Suppressor macrophage treated with lipopolysaccharide for 4 hours (primary cell): ENCODE measurements around the gene DNER.
"Not testable (repeated sequence)": the region's sequence is repeated elsewhere in the genome, so short reads cannot be mapped to it uniquely, and the experiment has no call there.

ENCODE experiments used
- DNase-seq: peaks from one replicate; pipeline ENCODE4 v3.0.0-alpha.2; 2020

The DNER gene

DNA sequence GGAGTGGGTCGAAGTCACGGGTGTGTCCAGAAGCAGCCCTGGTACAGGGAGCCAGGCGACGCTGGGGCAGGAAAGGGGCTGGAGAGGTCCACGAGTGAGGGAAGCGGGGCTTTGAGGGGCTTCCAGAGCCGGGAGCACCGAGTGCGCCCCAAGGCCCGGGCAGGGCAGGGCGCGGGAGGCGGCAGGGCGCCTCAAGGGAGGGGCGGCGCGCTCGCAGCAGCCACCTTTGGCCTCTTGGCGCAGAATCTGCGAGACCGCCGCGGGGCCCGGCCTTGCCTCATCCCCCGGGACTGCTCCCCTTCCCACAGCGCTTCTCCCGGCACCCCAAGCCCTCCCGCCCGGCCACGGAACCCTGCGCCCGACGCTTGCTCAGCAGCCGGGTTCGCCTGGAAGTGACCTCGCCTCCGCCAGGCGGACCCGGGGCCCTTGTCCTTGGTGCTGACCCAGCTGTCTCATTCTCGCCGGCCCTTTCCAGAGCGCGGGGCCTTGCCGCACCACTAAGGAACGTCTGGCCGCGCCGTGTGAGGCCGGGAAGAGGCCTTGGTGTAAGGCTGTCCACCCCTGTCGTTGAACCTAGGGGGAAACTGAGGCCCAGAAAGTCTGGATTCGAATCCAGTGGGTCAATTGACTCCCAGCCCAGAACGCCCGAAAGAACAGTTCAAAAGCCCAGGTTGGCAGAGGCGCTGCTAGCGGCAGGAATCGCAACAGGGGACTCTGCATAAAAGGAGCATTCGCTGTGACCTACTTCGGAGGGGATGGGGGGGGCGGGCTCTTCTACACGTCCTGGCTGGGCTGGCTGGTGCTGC lies 584 bp upstream of the DNER start:
- DNase-seq = peak; percentile 50

DNA sequence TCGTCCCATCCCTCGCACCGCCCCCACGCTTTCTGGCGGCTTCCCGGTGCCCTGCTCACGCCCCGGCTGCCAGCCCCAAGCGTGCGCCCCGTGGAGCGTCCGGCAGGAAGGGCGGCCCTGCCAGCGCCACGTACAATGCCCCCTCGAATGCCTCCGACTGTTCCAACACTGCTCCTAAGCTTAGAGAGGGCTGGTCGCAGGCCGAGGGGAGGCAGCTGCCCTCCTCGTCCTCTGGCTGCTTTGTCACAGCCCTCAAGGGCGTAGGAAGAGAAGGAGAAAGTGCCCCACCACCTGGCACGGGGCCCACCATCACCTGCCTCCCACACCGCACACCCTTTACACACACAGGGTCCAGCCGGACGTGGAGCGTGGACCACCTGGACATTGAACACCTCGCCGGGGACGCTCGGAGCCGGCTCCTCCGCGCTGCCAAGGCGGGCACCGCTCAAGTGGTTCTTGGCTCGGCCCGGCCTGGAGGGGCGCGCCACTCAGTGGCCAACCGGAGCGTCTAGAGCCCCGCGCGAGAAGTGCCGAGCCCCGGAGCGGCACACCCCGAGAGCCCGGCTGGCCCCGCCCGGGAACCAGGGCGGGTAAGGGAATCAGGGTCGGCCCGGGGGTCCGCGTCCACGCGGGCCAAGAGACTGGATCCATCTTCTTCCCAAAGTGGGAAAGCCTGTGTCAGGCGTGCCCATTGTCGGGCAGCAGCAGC lies 830 bp downstream of the DNER start:
- no peak for DNase-seq

DNA sequence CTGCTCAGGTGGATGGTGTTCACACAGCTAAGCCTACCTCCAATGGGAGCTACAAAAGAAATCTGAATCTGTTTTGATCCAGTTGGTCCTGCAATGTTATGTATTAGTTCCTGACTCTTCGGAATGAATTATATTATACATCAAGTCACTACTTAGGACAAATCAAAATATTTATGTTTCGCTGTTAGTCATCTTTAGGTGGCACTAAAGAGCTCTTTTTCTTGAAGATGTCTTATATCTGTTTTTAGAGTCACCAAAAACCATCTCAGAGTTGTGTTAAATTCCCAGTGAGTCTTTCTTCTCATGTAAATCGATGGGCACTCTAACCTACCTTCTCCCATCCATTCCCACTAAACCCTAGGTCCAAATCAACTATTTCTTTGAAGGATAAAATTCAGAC lies 2.2 kb downstream of the DNER start:
- DNase-seq = no peak

DNA sequence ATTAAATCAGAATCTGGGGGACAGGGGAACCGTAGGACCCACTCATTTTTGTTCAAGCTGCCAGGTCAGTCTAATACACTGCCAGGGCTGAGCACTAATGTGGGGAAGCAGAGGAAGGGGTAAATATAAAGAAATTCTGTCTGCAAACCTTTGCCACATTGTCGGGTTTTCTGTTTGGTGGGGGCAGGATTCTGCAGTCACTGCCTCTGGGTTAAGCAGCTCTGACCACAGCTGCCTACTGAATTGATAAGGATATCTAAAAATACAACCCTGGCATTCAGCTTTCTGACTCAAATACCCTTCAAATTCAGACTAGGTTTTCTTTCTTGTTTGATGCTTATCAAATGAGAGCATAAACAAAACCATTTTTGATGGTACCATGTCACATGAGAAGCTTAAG lies 6.0 kb downstream of the DNER start:
- DNase-seq = no peak

DNA sequence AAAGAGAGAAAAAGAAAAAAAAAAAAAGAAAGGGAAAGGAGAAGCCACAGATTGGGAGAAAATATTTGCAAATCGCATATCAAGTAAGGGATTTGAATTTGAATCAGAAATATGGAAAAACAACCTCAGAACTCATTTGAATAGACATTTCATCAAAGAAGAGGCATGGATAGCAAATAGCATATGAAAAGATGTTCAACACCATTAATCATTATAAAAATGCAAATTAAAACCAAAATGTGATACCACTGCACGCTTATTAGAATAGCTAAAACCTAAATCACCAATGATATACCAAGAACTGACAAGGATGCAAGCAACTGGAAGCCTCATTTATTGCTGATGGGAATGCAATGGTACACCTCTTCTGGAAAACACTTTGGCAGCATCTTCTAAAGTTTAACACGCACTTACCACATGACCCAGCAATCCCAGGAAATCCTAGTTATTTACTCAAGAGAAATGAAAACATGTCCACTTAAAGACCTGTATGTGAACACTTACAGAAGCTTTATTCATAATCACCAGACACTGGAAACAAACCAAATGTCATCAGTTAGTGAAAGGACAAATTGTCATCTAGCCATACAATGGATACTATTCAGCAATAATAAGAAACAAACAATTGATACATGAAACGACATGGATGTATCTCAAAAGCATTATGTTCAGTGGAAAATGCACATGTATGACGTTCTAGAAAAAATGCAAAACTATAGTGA lies 10.3 kb downstream of the DNER start:
- DNase-seq = no peak

DNA sequence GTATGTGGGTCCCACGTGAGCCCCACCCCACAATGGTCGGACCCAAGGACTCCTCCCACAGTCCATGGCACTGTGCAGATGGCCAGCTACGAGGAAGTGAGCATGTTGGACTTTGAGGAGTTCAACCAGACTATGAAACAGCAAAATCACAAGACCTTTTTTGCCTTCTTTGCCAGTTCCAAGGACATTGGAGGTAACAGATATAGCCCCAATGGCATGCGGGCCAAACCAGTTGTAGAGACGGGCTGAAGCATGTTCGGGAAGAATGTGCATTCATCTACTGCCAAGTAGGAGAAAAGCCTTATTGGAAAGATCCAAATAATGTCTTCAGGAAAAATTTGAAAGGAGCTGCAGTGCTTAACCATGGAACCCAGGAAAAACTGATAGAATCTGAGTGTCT lies 12.6 kb downstream of the DNER start:
- no peak for DNase-seq

DNA sequence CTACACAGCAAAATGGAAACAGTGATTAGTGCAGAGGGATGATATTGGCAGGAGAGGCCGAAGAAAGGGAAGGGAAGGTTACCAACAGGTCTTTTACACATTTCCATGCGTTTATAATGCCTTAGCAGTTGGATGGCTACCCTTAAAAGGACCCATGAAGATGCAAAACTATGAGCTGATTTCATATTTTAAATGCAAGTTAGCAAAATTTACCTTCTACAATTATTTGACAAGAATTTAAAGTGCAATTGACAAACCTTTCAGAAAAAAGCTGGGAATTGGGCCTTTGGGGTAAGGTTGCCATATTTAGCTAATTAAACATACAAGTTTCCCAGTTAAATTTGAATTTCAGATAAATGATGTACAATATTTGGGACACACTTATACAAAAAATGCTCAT lies 13.3 kb downstream of the DNER start:
- DNase-seq = no peak

DNA sequence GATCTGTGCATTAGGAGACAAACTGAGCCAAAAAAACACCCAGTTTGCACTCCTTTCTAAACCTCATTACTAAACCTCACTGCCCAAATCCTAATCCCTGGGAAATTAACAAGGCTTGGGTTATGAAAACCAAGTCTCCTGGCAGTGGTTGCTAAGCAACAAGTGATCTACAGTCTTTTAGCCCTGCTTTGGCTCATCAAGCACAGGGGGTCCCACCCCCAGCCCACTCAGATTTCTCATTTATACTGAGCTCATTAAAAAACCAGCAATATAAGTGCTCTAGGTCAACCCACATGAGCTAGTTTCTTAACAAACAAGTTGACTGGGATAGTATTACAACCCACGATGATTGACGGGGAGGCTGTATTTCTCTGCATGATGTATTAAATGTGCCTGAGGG lies 18.4 kb downstream of the DNER start:
- no peak for DNase-seq

DNA sequence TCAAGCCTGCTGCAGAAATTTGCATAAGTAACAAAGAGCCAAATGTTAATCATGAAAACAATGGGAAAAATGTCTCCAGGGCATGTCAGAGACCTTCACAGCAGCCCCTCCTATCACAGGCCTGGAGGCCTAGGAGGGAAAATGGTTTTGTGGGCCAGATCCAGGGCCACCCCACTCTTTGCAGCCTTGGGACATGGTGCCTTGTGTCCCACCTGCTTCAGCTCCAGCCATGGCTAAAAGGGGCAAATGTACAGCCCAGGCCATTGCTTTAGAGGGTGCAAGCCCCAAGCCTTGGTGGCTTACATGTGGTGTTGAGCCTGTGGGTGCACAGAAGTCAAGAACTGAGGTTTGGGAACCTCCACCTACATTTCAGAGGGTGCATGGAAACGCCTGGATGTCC lies 20.5 kb downstream of the DNER start:
- not testable (repeated sequence) for DNase-seq

DNA sequence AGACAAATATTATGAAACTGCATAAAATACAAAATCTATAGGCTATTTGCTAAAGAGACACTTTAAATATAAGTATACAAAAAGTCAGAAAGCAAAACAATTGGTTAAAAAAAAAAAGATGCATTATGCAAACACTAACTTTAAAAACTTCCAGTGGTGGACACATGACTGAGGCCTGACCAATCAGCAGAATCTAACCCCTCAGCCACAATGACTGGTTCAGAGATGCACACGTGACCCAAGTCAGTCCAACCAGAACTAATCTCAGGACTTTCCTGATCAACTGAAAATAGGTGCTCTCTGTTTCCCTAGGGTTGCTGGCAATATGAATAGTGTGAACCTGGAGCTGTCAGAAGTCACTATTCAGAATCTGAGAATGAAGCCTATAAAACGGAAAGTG lies 22.7 kb downstream of the DNER start:
- no peak for DNase-seq

DNA sequence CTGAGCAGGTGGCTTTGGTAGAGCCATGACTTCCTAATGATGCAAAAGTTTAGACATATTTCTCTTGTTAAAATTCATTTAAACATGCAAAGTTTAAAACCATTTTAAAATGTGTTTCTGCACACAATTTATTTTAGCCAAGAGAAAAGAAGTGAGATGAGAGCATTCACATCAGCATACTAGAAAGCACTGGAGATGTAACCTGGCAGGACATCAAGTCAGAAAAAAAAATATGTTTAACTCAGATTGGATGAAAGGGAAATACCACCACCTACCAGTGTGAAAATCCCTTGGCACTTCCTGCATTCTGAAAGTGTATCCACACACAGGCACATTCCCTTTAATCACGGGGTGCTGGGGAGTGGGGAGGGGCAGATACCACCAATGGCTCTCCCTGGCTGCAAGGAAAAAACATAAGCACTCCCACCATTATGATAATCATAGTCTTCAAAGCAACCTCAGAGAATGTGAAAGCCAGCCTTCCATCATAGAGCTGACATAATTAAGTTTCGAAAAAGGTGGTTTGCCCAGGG lies 25.0 kb downstream of the DNER start:
- DNase-seq = no peak

DNA sequence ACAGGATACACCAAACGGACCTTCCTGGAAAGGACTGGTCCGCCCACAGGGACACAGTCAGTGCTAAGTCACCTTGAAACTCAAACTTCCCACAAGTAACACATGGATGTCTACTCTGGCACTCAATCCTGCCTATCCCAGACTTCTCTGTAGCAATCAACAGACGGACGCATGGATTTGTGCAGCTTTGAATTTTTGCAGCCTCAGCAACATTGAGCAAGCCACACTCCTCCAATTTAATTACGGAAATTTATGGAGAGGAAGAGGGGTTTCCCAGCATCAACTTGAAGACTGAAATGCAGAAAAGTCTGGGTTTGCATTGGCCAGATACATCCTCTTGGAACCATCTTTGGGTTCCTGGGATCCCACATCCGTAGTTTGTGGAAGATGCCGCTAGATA lies 26.2 kb downstream of the DNER start:
- DNase-seq = no peak

DNA sequence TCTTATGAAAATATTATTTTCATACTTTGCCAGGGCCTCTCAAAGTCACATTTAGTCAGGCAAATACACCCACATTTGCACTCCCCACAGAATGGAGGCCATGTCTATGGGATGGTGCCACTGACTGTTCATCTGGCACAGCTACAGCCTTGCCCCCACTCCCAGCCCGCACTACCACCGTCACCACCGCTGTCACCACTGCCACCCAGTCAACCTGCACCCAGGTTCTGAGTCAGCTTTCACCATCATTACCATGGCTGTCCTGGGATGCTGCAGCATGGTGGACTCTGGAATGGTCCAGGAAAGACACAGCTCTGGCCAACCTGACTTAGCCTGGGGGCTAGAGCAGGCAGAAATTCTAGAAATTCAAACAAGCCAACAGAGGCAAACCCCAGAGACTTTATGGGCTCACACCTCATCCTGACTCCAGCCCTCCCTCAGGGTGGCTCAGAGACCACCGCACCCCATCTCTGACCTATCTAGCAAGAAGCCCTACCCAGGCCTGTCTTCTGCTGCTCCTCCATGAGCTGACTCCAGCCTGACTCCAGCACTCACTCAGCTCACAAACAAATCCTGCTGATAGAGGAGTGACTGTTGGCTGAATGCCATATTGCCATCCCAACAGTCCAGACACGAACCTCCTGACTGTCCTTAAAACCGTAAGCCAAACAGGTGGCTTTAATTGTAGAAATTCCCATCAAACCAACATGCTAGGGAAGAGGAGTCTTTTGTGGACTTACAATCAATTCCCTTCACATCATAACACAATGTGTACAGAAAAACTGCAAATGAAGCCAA lies 28.0 kb downstream of the DNER start:
- no peak for DNase-seq

DNA sequence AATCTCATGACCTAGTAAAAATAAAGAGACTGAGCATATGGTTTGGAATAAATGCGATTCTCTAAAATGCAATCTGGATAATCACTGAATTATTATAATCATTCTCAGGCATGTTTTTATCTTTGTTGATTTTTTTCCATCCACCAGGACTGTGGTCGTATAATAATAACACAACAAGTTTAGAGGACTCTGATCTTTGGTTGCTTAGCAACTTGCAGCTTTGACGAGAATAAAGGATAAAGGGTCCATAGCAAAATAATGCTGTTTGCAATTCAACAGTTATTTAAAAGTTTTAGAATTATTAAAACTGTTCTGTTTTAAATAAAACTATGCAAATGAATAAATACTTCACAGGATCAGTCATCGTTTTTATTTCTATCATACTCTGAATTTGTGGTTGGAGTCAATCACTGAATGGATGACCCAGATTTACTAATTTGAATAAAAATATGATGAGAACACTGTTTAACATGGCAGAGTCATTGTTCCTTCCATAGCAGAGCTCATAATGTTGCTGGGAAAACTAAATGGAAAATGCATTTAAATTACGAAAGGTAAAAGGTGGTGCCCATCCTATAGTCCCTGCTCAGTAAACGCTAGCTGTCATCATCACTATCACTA lies 29.3 kb downstream of the DNER start:
- no peak for DNase-seq

DNA sequence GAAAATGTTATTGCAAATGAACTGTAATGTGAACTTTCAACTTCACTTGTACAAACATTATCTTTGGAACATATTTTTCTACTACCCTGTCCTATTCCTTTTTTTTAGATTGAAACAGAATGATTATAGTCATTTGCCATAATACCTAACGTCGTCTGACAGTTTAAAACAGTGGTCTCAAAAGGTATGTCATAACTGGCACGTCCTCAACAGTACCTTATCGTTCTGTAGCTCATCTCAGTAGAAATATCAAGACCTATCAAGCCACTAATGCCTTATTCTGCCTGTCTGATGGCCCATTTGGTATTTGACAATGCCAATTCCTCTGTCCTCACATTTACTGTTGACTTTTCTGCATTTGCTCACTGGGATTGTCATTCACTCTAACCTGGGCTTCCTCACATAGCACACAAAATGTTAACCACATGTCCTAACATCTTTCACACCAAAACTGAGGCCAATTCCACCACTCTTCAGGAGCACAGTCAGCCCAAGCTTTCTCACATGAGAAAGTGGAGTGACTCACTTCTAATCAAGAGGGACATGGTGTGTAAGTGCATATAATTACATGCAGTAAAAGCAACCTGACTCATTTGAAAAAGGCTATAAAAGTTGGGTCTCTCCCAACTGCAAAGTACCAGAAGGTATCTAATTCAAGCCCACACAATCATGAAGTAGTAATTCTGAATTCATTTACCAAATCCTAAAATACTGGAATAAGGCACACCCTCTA lies 34.8 kb downstream of the DNER start:
- no peak for DNase-seq

DNA sequence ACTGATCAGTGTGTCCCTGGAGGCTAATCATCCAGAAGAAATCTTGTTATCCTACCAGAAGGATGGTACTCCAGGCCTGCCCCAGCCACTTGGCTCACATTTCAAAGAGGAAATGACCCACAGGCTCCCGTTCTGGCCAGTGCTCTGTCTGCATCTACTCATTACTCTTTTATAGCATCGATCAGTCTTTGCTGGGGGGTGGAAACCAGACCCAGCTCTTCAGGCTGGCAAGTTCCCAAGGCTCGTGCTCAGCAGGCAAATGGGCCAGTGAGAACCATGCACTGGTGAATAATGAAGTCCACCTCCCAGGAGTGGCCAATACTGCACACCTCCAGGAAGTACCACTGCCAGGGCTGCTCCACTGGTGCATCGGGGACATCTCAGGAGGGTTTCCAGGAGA lies 38.8 kb downstream of the DNER start:
- DNase-seq = no peak

DNA sequence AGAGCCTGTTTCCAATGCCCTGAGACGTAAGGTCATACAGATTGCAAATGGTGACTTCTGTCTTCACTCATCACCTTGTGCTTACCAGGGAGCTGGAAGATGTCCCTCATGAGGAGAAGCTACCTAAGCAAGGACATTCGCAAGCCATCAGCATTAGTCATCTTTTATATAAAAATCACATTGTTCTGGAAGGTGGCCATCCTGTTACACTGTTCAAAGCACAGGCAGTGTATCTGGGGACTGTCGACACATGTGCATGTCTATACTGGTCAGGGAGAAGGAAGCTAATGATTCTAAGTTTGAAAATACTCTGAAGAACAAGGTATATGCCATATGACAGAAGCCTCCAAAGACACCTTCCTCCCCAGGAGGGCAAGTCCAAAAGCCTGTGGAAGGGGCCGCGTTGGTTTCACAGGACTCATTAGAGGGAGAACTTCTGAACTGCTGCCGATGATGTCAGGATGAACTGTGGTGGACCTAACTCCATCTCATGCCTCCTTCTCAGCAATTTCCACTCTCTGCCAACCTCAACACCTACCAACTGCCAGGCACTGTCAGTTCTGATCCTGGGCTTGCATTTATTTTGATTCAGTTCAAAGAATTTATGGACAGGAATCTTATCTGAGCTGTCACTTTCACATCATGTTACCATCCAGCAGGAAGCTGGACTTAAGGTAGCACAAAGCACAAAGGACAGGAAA lies 39.4 kb downstream of the DNER start:
- no peak for DNase-seq

DNA sequence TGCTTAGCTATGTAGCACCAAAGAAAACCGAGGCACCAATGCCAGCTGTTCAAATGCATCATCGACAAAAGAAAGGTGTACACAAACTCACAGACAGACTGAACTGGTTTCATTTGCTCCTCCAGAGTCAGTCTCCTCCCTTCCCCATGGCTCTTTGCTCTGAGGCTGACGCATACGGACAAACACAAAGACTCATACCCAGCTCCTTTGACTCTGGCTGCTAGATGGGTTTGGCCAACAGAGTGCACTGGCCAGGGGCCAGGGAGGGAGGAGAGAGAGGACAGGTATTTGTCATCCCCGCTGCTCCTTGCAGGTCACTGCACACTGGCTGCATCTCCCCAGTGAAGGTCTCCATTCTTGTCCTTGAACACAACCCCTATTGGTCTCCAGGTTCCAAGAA lies 40.7 kb downstream of the DNER start:
- no peak for DNase-seq

DNA sequence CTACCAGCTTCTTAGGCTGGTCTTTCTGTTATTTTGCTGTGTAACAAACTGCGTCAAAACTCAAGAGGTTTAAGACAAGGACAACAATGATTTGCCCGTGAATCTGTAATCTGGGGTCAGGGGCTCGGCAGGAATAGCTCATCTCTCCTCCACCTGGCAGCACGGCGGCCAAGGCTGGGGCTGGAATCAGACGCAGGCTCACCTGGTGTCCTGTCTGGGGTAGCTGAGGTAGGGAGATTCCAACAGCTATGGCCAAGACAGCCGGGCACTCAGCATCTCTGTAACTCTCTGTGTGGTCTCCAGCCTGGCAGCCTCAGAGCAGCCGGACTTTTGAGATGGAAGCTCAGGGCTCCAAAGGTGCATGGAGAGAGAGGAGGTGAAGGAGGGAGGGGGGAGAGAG lies 42.3 kb downstream of the DNER start:
- no peak for DNase-seq

DNA sequence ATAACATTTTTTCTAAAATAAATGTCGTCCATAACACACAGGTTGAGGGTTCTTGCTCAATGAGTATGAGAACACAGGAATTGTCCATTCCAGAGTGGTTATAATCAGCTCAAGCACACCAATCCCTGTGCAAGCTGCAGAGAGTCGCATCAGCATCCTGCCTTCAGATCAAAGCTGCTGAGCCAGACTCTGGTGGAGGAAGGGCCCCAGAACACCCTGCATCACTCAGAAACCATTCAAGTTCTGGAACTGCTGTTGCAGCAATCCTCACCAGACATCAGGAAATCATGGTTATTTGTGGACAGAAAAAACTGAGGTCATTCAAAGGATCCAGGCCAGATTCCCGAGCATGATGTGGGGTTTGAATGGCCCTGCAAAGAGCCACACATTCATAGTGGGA lies 44.5 kb downstream of the DNER start:
- no peak for DNase-seq

DNA sequence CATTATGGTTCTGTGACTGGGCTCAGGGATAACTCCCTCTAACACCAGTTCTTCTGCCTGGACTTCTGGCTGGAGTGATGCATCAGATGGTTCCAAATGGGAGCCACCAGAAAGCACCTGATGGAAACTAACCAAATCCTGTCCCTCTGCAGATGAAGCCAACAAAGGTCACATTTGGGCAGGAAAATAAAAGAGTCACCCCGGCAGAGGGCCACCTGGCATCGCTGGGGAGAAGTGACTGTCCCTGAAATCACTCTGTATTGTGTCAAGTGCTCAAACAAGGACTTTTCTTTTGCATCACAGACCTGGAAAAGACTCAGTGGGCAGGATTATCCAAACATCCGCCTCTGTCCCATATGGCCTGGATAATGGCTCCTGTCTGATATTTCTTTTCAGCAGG lies 47.5 kb downstream of the DNER start:
- DNase-seq = no peak
